Lower leg skin (tissue), 3 donors: Measurements from ENCODE around the gene GPR37L1.

ENCODE experiments used
- CTCF ChIP-seq, 3 donors: fragments of 450-650 bp; IDR thresholded peaks; one replicate each; pipeline ENCODE4 v1.5.1; 2016; ENCODE audit warnings: antibody characterized with exemption in 3 of 3, mild to moderate bottlenecking in 3 of 3, moderate library complexity in 2 of 3
- POLR2A ChIP-seq, 2 donors: fragments of 450-650 bp; IDR thresholded peaks; one replicate each; pipeline ENCODE4 v1.6.1; 2016 to 2017; ENCODE audit warnings: antibody characterized with exemption in 2 of 2, mild to moderate bottlenecking in 1 of 2, moderate library complexity in 1 of 2

GRCh38 chr1:202148391-202148790 is 25.7 kb downstream of the GPR37L1 start:
- no peak for TF ChIP-seq CTCF (IDR thresholded peaks at IDR 0.05)
- no peak for TF ChIP-seq POLR2A (IDR thresholded peaks at IDR 0.05)
